HEK293T (cell line): Measurements from ENCODE around the gene PRIMPOL.

ENCODE experiments used
- BHLHE40 ChIP-seq: fragments of 450-650 bp; IDR thresholded peaks from 2 replicates; pipeline ENCODE4 v1.6.1; 2016; ENCODE audit warnings: mild to moderate bottlenecking, moderate library complexity, borderline replicate concordance
- CTBP1 ChIP-seq: fragments of 450-650 bp; IDR thresholded peaks from 2 replicates; pipeline ENCODE4 v1.6.1; 2016; ENCODE audit warnings: borderline replicate concordance
- FOXA1 ChIP-seq: fragments of 450-650 bp; IDR thresholded peaks from 2 replicates; pipeline ENCODE4 v1.6.1; 2016; ENCODE audit warnings: mild to moderate bottlenecking
- FOXK2 ChIP-seq: fragments of 450-650 bp; IDR thresholded peaks from 2 replicates; pipeline ENCODE4 v1.6.1; 2016; ENCODE audit warnings: mild to moderate bottlenecking
- FOXM1 ChIP-seq: fragments of 450-650 bp; IDR thresholded peaks from 2 replicates; pipeline ENCODE4 v1.6.1; 2017; ENCODE audit warnings: mild to moderate bottlenecking, borderline replicate concordance
- HDGF ChIP-seq: fragments of 450-650 bp; IDR thresholded peaks from 2 replicates; pipeline ENCODE4 v1.6.1; 2017; ENCODE audit warnings: antibody characterized with exemption, borderline replicate concordance
- L3MBTL2 ChIP-seq: fragments of 450-650 bp; conservative IDR thresholded peaks from 2 replicates; pipeline ENCODE4 v1.6.1; 2016; ENCODE audit warnings: mild to moderate bottlenecking
- LEF1 ChIP-seq: fragments of 450-650 bp; IDR thresholded peaks from 2 replicates; pipeline ENCODE4 v1.6.1; 2017; ENCODE audit warnings: mild to moderate bottlenecking, borderline replicate concordance
- NFRKB ChIP-seq: fragments of 450-650 bp; IDR thresholded peaks from 2 replicates; pipeline ENCODE4 v1.6.1; 2016; ENCODE audit warnings: mild to moderate bottlenecking, moderate library complexity
- SP1 ChIP-seq: fragments of 450-650 bp; IDR thresholded peaks from 2 replicates; pipeline ENCODE4 v1.6.1; 2017
- TARDBP ChIP-seq: fragments of 450-650 bp; IDR thresholded peaks from 2 replicates; pipeline ENCODE4 v1.6.1; 2016

GRCh38 chr4:184727430-184727829 is 77.9 kb downstream of the PRIMPOL start:
- no peak for TF ChIP-seq FOXM1
- TF ChIP-seq SP1: no peak
- no peak for TF ChIP-seq TARDBP
- no peak for TF ChIP-seq L3MBTL2
- no peak for TF ChIP-seq NFRKB
- TF ChIP-seq FOXK2: no peak
- no peak for TF ChIP-seq HDGF
- TF ChIP-seq CTBP1: no peak
- no peak for TF ChIP-seq BHLHE40
- no peak for TF ChIP-seq FOXA1
- TF ChIP-seq LEF1: no peak
